GM18498 (cell line): ENCODE results near the gene GPBP1.
A peak's percentile ranks its signal among the peaks of the same experiment; 100 is the strongest.
"Not testable (repeated sequence)": the region's sequence is repeated elsewhere in the genome, so short reads cannot be mapped to it uniquely, and the experiment has no call there.

Experiments
- ATAC-seq: cut with Tn5 transposase; IDR thresholded peaks from one replicate; pipeline ENCODE4 v1.9.1; 2021; ENCODE audit warnings: mild to moderate bottlenecking, moderate library complexity; ENCODE audit not compliant: unreplicated experiment

Gene GPBP1

GRCh38 chr5:57276353-57276752 is 102.5 kb downstream of the GPBP1 start:
- no peak for ATAC-seq

- no peak for ATAC-seq
Observed at GRCh38 chr5:57277085-57277484, 103.2 kb downstream of the GPBP1 start.

GRCh38 chr5:57280853-57281252 is 107.0 kb downstream of the GPBP1 start:
- ATAC-seq = no peak

- not testable (repeated sequence) for ATAC-seq
Observed at GRCh38 chr5:57285084-57285483, 111.2 kb downstream of the GPBP1 start.

GRCh38 chr5:57291894-57292293 is 118.0 kb downstream of the GPBP1 start:
- no peak for ATAC-seq

GRCh38 chr5:57292336-57292735 is 118.5 kb downstream of the GPBP1 start:
- no peak for ATAC-seq

- peak; percentile 55 for ATAC-seq
Observed at GRCh38 chr5:57298295-57298984, 124.6 kb downstream of the GPBP1 start.

GRCh38 chr5:57298985-57299491 is 125.2 kb downstream of the GPBP1 start:
- peak; percentile 42 for ATAC-seq

GRCh38 chr5:57299986-57300385 is 126.1 kb downstream of the GPBP1 start:
- ATAC-seq = no peak

GRCh38 chr5:57302164-57302563 is 128.3 kb downstream of the GPBP1 start:
- peak; percentile 60 for ATAC-seq

GRCh38 chr5:57302643-57303042 is 128.8 kb downstream of the GPBP1 start:
- peak; percentile 12 for ATAC-seq

- no peak for ATAC-seq
Observed at GRCh38 chr5:57303985-57304384, 130.1 kb downstream of the GPBP1 start.

- no peak for ATAC-seq
Observed at GRCh38 chr5:57304931-57305330, 131.1 kb downstream of the GPBP1 start.

- no peak for ATAC-seq
Observed at GRCh38 chr5:57306359-57306758, 132.5 kb downstream of the GPBP1 start.

- no peak for ATAC-seq
Observed at GRCh38 chr5:57307516-57307915, 133.7 kb downstream of the GPBP1 start.

GRCh38 chr5:57309022-57309421 is 135.2 kb downstream of the GPBP1 start:
- not testable (repeated sequence) for ATAC-seq

- ATAC-seq = no peak
Observed at GRCh38 chr5:57311251-57311650, 137.4 kb downstream of the GPBP1 start.

- no peak for ATAC-seq
Observed at GRCh38 chr5:57311921-57312735, 138.3 kb downstream of the GPBP1 start.

GRCh38 chr5:57313716-57314115 is 139.9 kb downstream of the GPBP1 start:
- ATAC-seq = no peak
